HG03175 (cell line): ENCODE data around the gene HMCN2.

ENCODE experiments used
- ATAC-seq: cut with Tn5 transposase; IDR thresholded peaks from one replicate; pipeline ENCODE4 v1.9.1; 2021; ENCODE audit warnings: mild to moderate bottlenecking, moderate library complexity; ENCODE audit not compliant: unreplicated experiment

Gene HMCN2

DNA sequence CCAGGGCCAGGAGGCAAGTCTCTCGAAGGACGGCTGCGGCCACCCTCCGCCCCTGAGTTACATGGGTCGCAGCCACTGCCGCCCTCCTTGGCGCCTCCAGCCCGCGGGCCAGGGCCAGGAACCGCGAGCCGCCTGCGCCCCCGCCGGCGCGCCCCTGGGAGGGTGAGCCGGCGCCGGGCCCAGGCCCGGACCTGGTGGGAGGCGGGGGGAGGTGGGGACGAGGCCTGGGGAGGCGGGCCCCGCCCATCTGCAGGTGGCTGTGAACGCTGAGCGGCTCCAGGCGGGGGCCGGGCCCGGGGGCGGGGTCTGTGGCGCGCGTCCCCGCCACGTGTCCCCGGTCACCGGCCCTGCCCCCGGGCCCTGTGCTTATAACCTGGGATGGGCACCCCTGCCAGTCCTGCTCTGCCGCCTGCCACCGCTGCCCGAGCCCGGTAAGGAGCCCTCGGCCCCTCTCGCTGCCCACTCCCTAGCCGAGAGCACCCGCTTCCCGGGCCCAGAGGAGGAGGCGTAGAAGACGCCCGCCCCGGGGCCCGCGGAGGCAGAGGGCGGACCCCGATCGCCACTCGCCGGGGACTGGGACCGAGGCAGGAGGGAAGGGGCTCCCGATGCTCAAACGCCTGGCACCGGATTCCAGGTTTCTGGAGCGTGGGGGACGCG lies 179.1 kb downstream of the HMCN2 start, which contains the start of gene ASS1:
Gene ASS1, plus strand, starts transcription at position 397 of the 657 bp plus-strand sequence. CDS start 7,268 bp downstream, outside the sequence.
- ATAC-seq = no peak

DNA sequence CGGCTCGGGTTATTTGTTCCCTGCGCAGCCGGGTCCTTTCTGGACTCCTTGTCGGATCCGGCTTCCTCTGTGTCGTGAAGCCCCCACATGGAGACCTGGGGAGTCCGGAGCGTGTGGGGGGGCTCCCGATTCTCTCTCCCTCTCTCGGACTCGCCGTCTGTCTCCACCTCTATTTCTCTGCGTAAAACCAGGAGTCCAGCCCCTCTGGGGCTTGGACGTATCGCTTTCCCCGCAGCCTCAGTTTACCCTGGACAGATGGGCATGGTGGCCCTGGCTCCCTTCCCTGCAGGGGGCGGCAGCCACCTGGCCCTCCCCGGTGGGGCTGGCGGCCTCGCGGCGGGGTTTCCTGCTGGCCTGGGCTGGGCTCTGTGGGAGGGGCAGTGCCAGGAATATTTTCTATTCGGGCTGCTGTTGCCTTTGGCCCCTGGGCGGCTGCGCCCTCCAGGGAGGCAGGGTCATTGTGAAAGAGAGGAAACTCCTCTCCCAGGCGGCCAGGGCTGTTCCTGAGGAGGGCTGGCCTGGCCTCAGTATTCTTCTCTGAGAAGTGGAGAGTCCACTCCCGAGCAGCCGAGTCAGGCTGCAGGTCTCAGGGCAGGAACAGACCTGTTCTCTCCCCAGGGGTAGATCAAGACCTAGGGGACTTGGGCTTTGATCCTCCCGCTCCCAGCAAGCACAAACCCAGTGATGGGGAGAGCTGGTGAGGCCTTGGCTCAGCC lies 179.9 kb downstream of the HMCN2 start:
- no peak for ATAC-seq

- no peak for ATAC-seq
These were observed 180.7 kb downstream of the HMCN2 start for GRCh38 chr9:130446101-130446861.

GRCh38 chr9:130447193-130447816 lies 181.7 kb downstream of the HMCN2 start:
- no peak for ATAC-seq

GRCh38 chr9:130448035-130448624 lies 182.6 kb downstream of the HMCN2 start:
- ATAC-seq = no peak

DNA sequence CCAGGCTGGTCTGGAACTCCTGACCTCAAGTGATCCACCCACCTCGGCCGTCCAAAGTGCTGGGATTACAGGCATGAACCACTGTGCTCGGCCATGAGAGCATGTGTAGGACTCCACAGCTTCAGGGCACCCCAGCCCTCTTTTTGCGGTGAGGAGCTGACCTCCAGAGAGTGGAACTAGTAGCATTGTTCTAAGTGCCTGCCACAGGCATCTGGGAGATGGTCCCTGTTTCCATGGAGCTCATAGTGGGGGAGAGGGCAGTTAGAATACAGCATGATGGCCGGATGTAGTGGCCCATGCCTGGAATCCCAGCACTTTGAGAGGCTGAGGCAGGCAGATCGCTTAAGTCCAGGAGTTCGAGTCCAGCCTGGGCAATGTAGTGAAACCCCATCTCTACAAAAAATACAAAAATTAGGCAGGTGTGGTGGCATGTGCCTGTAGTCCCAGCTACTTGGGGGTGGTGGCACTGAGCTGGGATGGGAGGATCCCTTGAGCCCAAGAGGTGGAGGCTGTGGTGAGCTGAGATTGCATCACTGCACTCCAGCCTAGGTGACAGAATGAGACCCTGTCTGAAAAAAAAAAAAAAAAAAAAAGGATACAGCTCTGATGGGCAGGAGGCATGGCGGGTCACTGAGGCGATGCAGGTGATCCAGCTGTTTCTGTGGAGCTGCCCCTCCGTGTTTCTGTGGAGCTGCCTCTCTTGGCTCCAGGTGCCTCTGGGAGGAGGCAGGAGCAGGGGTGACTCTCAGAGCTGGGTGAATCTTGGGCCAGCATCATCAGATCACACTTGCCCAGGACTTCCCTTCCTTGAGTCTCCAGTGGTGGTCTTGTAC lies 183.4 kb downstream of the HMCN2 start:
- no peak for ATAC-seq

DNA sequence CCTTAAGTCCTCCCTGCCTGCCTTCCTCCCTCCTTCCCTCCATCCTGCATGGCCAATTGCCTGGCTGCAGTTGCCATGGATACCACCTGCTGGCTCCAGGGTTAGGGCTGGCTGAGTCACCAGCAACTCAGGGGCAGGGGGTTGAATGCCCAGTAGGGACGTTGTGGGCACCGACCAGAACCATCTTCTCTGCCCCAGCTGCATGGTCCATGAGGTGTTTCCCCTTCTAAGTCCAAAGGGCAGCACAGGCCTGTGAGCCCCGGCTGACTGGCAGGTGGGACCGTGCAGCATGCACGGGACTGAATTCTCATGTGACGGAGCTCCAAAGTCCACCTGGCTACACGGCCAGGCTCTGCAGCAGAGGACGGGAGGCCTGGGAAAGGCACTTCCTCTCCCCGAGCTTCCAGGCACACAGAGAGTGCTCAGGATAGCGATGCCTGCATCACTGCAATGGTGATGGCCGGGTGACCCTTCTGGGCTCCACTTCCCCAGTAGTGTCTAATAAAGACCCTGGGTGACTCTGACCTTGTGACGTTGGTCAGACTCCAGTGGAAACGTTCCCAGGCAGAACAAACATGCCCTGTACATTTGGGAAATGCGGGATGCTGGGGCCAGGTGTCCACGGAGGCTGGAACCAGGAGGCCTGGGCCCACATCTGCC lies 184.9 kb downstream of the HMCN2 start:
- no peak for ATAC-seq

- no peak for ATAC-seq
These were observed 185.4 kb downstream of the HMCN2 start for GRCh38 chr9:130451004-130451390.

- ATAC-seq = no peak
These were observed 186.2 kb downstream of the HMCN2 start for GRCh38 chr9:130451509-130452388.

DNA sequence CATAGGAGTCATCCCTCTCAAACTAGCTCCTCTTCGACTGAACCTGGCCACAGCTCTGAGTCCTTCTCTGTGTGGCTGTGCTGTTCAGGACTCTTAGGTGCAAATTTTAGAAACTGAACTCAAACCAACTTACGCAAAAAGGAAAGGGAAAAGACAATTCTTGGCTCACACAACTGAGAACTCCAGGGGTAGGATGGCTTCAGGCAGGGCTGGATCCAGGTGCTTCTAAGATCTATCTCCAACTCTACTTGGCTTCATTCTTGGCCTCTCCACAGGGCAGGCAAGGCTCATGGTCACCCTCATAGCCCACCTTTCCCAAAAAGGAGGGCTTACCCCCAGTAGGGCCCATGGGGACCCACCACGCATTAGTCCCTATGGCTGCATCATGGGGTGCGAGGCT lies 187.3 kb downstream of the HMCN2 start:
- ATAC-seq = no peak

- ATAC-seq = no peak
These were observed 187.9 kb downstream of the HMCN2 start for GRCh38 chr9:130453487-130453886.

GRCh38 chr9:130454096-130454811 lies 188.7 kb downstream of the HMCN2 start:
- ATAC-seq = no peak

- ATAC-seq = no peak
These were observed 189.3 kb downstream of the HMCN2 start for GRCh38 chr9:130454812-130455325.

DNA sequence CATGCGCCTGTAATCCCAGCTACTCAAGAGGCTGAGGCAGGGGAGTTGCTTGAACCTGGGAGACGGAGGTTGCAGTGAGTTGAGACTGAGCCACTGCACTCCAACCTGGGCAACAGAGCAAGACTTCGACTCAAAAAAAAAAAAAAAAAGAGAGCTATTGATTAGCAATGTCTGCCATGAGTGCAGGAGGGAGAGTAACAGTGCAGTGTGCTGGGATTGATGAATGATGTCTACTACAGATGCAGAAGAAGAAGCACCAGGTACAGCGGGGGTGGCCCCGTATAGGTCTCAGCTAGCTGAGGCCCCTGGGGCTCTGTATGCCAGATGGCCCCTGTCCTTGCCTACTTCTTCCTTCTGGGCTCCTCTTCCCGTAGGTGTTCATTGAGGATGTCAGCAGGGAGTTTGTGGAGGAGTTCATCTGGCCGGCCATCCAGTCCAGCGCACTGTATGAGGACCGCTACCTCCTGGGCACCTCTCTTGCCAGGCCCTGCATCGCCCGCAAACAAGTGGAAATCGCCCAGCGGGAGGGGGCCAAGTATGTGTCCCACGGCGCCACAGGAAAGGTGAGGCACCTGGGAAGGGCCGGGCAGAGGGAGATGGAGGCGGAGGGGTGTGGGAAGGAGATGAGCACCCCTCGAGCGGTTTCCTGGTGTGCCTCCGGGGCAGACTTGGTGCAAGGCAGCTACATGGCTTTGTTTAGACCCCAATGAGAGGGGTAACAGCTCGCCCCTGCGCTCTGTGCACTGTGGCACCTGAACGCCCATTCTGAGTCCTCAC lies 192.7 kb downstream of the HMCN2 start:
- ATAC-seq = no peak

- ATAC-seq = no peak
These were observed 193.2 kb downstream of the HMCN2 start for GRCh38 chr9:130458804-130459067.

DNA sequence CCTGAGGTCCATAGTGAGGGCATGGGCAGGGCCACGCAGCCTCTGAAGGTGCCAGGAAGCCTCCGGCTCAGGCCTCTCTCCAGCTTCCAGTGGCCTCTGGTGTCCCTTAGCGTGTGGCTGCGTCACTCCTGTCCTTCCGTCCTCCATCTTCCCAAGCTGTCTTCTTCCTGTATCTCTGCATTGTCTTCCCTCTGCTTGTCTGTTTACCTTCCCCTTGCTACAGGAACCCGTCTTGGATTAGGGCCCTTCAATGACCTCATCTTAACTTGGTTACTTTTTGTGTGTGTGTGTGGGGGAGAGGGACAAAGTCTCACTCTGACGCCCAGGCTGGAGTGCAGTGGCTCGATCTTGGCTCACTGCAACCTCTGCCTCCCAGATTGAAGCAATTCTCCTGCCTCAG lies 193.6 kb downstream of the HMCN2 start:
- ATAC-seq = no peak
